Hepatocyte (in vitro differentiated cells): Measurements from ENCODE around the gene ZBTB44.

Experiments used
- EZH2 ChIP-seq: fragments of 200-600 bp; sonication (generic); IDR thresholded peaks from 2 replicates; pipeline ENCODE4 v1.6.1; 2016; ENCODE audit warnings: antibody characterized with exemption, mild to moderate bottlenecking, borderline replicate concordance
- EZH2phosphoT487 ChIP-seq: fragments of 200-600 bp; sonication (generic); IDR thresholded peaks from one replicate; pipeline ENCODE4 v1.6.1; 2018; ENCODE audit warnings: antibody characterized with exemption, mild to moderate bottlenecking, low read depth, moderate library complexity; ENCODE audit not compliant: unreplicated experiment, severe bottlenecking
- TF ChIP-seq, protein P1 (sequence below): fragments of 200-600 bp; sonication (generic); IDR thresholded peaks from 2 replicates; pipeline ENCODE4 v1.5.1; 2016; ENCODE audit warnings: antibody characterized with exemption, mild to moderate bottlenecking; ENCODE audit not compliant: poor library complexity

DNA sequence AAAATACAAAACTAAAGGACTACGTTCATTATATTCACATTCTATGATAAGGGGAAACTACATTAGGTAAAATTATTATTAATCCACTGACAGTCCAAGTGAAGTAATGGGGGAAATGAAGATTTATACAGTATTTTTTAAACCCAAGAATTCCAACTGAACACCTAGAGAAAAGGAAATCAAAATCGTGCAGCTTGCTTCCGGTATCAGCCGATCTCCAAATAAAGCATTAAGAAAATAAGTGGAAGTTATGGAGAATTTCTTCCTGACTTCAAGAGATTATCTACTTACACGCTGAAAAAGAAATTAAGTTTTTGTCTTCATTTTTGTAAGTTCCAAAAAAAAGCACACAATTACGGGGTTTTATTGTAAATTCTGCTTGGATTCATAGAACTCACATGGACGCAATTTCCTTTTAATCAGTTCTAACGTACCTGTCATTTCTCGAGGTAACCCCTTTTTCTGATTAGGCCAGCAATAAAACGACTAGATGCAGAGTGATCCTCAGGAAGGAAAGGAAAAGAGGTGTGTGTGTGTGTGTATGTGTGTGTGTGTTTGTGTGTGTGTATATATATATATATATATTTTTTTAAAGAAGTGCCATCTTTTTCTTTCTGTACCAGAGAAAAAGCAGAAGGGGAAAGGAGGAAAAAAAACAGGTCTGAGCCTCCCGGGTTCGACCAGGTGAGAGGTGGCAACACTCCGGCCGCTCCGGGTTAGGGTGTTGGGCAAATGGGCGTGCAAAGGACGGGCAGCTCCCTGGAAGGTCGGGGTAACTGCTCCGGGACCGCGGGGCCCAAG lies 1.1 kb downstream of the ZBTB44 start:
- TF ChIP-seq, protein P1, sequence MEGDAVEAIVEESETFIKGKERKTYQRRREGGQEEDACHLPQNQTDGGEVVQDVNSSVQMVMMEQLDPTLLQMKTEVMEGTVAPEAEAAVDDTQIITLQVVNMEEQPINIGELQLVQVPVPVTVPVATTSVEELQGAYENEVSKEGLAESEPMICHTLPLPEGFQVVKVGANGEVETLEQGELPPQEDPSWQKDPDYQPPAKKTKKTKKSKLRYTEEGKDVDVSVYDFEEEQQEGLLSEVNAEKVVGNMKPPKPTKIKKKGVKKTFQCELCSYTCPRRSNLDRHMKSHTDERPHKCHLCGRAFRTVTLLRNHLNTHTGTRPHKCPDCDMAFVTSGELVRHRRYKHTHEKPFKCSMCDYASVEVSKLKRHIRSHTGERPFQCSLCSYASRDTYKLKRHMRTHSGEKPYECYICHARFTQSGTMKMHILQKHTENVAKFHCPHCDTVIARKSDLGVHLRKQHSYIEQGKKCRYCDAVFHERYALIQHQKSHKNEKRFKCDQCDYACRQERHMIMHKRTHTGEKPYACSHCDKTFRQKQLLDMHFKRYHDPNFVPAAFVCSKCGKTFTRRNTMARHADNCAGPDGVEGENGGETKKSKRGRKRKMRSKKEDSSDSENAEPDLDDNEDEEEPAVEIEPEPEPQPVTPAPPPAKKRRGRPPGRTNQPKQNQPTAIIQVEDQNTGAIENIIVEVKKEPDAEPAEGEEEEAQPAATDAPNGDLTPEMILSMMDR: no peak
- TF ChIP-seq EZH2phosphoT487: no peak
- TF ChIP-seq EZH2: no peak
